ENCODE measurements around the gene OR8S1.

- TF ChIP-seq EP300 (IDR thresholded peaks at IDR 0.05): no peak
- TF ChIP-seq, protein P1, sequence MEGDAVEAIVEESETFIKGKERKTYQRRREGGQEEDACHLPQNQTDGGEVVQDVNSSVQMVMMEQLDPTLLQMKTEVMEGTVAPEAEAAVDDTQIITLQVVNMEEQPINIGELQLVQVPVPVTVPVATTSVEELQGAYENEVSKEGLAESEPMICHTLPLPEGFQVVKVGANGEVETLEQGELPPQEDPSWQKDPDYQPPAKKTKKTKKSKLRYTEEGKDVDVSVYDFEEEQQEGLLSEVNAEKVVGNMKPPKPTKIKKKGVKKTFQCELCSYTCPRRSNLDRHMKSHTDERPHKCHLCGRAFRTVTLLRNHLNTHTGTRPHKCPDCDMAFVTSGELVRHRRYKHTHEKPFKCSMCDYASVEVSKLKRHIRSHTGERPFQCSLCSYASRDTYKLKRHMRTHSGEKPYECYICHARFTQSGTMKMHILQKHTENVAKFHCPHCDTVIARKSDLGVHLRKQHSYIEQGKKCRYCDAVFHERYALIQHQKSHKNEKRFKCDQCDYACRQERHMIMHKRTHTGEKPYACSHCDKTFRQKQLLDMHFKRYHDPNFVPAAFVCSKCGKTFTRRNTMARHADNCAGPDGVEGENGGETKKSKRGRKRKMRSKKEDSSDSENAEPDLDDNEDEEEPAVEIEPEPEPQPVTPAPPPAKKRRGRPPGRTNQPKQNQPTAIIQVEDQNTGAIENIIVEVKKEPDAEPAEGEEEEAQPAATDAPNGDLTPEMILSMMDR (IDR thresholded peaks at IDR 0.05): no peak
- TF ChIP-seq POLR2A (IDR thresholded peaks at IDR 0.05): no peak
These were observed 31.2 kb downstream of the OR8S1 start for GRCh38 chr12:48556631-48557030.
